Stimulated activated CD4-positive, alpha-beta T cell treated with anti-CD3 and anti-CD28 coated beads, TNF-alpha, amount 100 ng/mL, for 4 hours (primary cell): ENCODE results near the gene RBMS3.

ENCODE experiments used
- DNase-seq, 3 experiments: peaks; one replicate each; pipeline ENCODE4 v3.0.0-alpha.2; 2020; ENCODE audit warnings: low read depth in 3 of 3

Gene RBMS3

DNA sequence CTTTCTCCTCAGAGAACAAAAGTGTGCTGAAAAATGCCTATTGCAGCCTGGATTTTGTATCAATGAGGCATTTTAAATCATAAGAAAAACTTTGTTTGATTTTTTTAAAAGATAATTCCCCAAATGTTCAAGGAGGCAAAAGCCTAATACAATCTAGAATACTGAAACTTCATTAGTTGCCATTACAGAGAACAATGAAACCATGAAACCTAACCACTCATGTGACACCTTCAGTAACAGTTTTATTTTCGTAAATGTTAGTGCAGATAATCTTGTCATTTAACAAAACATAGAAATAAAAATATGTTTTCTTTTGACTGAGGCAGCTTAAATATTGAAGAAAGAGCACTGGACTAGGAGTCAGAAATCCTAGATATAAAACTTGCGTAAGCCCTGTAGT, 655.9 kb downstream of the RBMS3 start:
- no peak for DNase-seq

DNA sequence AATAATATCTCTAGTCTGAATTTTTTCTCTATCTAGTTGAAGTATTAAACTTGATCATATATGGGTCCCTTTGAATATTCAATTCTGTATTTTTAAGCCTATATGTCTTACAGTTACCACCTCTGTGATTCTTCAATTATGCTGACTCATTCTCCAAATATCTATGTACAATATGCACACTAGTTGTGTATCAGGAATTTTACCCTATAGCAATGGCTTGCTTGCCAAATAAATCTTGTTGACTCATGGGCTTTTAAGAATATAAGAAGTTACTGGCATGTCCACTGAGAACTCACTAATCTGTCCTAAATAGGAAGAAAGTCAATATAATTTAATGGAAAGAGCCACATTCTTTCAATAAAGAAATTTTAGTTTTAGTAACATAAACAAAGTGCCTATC, 656.3 kb downstream of the RBMS3 start:
- DNase-seq, result no peak

DNA sequence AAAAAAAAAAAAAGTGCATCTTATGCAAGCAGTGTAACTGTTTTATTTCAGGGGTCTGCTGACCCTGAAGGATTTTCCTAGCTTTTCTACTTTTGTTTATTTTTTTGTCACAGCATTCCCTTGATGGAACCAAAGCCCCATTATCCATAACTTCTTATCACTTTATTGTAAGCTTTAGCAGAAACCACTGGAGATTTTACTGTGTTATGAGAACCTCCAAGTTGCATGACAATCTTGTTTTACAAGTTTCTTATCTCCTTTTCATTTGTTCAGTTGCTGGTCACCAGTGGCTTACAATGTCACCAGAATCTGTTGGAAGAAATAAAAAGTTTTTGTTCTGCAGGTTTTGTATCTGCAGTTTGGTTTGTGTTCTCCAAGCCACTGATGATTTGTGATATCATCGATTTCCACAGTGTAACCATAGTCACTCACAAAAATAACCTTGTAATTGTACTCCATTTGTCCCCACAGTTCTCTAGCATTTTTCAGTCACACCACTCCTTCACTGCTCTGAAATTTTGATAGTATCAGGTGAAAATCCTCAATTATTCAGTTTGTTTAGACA, 660.0 kb downstream of the RBMS3 start:
- DNase-seq, result no peak

DNA sequence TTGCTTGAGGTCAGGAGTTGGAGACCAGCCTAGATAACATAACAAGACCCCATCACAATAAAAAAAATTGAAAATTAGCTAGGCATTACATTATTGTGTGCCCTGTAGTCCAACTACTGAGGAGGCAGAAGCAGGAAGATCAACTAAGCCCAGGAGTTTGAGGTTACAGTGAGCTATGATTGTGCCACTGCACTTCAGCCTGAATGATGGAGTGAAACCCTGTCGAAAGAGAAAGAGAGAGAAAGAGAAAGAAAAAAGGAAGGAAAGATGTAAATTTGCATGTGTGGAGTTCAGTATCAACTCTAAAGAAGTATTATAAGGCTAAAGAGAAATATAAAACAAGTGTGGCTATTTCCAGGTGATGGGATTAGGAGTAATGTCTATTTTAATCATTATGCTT, 661.4 kb downstream of the RBMS3 start:
- DNase-seq, result no peak

DNA sequence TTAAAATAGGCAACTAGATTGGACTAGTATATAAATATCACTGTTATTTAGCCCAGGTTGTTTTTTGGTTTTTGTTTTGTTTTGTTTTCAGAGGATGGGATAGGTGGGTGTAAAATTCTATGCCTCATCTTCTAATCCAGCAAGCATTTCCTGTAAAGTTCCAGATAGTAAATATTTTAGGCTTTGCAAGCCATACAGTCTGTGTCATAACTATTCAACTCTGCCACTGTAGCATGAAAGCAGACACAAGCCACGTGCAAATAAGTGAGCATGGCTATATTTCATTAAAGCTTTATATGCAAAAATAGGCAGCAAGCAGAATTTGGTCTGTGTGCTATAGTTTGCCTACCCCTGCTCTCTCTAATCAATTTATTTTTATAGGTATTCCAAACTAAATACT, 668.3 kb downstream of the RBMS3 start:
- no peak for DNase-seq

DNA sequence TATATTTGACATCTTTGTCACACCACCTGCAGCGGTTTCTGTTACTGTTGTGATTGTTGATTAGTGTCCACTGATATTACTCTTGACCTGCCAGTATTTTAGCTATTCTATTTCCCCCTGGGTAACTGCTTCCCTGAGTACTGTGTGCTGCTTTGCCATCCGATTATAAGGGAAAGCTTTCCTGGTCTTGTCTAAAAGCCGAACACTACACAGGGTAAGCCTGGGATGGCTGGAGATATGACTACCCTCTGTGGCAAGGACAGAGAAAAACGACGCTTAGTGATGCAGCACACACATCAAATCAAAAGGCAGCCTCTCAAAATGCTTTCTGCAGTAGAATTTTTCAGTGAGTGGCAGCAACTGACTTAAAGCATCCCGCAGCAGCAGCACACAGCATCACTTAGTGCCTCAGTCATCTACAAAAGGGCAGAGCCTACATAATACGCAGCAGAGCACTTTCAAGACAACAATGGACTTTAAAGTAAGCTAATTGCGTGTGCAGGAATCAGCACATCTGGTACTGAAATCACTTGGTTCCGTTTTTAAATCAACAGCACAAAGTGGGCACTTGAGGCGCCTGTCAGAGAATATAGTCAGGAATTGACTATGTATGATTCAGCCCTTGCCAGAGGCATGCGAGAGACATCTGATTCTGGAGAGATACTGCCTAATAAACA, 669.2 kb downstream of the RBMS3 start:
- DNase-seq, result no peak

DNA sequence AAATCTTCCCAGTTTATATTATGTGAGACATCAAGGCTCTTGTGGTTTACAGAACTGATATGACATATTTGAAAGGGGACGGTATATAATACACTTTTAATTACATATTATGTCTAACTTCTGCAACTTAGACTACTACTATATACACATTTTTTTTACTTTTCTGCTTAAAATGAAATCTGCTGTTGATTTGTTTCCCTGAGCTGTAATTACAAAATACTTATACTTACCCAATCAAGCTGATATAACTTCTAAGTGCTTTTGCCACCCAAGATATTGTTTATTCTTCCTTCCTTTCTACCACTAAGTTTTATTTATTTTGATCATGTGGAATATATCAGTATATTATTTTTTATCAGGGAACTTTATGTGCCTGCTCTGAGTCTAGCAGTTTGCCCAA, 671.6 kb downstream of the RBMS3 start:
- DNase-seq, result no peak

DNA sequence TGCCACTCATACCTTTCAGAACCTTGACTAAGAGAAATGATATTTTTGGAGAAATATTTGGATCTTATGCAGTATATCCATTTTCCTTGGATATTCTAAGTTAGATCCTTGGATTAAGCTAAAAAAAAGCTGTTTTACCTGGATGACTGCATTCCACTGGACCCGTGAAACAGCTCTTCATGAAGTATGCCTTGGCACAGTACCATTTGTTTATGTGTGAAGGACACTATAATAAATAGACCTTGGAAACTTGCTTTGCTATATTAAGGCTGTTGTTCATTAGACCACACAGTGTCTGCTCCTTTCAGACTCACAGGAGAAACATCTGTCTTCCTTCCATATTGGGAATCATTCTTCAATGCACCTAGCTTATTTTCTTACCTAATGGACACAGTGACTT, 674.5 kb downstream of the RBMS3 start:
- no peak for DNase-seq

DNA sequence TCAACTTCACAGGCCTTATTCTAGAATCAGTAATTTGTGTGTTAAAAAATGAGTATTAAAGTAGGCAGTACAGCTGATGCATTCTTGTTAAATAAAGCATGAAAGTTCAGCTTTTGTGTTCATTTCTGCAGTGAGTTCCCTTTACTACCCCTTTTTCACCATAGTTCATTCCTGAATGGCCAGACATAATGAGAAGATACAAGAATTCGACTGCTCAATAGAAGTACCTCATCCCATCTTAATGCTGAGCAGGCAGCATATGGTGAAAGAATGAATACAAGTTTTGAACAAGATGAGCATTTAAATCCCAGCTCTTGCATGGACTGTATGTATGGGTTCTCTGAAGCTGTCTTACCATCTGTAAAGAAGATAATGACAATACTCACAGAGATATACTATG, 677.9 kb downstream of the RBMS3 start:
- no peak for DNase-seq

DNA sequence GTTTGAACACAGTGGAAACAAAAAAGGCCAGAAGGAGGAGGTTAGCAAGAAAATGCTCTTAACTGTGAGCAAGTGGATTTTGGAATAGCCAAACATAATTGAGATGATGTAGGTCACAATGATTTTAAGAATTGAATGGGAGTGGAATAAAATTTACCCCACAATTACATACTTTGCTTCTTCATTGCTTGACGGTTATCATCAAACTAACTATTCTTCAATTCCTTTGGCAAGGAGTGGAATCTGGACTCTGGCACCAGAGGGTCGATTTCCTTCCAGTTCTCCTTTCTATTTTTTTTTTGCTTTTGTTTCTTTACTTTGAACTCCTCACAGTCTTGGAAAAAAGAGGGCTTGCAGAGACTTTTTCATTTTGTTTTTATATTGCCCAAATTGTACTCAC, 691.0 kb downstream of the RBMS3 start:
- no peak for DNase-seq

DNA sequence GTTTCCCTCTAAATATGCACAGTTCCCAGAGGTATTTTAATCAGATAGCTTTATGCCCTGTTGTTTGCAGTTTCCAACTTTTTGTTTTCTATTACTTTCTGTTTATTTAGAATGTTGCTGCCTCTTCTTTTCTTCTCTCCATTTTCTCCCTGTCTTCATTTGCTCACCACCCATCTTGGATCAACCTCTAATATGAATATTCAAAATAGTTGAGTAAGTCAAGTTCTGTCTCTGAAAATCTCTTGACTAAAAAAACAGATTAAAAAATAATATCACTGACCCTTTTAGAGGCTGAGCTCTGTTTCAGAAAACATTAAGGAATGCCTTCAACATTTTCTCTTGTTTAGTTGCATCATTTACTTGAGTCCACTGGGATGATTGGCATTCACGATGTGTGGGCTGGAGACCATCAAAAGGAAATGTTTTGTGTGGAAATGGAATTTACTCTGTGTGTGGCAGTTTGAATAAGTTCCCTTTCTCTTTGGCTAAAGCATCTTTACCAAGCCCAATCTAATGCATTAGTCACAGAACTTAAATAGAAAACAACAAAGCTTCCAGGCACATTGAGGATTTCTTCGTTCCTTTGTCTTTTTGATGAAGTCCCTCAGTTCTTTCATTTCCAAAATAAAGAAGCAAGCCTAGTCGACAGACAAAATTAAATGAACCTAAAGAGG, 691.6 kb downstream of the RBMS3 start:
- DNase-seq, result no peak

DNA sequence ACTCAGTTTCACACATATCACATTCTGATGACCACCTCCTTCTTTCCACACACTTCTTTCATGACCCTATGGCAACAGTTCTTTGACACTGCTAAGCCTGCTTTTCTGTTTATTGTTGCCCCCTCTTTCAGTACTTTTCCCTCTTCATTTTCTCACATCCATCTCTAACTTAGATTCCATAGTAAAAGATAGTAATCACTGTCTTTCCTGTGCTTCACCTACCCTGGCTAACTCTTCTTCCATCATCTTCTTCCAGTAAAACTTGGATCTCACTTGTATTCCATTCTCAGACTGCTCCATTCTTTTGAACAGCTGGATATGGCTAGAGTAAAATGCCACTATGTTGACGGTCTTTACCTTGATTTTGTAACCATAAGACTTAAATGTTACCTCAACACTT, 692.9 kb downstream of the RBMS3 start:
- DNase-seq, result no peak

DNA sequence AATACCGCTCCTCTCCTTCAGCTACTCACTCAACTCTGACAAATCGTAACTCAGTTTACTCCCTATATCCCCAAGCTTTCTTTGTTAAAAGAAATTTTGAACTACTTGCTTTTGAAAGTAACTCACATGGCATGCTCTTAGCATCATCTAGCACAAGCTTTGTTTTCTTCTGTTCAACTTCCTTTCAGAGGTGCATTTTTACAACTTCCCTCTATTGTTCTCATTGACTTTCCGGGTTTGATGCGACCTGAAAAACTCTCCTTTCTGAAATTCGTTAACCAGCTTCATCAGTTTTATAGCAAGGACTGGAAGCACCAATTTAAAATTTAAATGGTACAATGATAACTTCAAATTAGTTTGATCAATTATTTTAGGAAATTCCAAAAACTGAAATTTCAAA, 696.0 kb downstream of the RBMS3 start:
- DNase-seq, result no peak

DNA sequence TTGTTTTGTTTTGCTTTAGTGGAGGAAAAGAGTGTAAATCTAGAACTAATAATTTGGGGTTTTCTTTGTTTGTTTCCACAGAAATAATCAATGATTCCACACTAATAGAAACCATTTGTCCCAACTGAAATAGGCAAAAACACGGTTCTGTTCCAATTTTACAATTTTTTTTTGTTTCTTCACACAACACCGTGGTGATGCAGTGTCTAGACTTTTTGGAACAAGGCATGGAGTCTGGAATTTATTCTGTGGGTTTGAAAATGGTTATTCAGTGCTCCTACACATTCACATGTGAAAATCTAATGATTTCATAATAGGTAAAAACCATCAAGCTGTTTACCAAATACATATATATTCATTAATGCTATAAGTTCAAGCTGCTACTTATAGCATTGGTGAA, 696.5 kb downstream of the RBMS3 start:
- DNase-seq, result no peak

DNA sequence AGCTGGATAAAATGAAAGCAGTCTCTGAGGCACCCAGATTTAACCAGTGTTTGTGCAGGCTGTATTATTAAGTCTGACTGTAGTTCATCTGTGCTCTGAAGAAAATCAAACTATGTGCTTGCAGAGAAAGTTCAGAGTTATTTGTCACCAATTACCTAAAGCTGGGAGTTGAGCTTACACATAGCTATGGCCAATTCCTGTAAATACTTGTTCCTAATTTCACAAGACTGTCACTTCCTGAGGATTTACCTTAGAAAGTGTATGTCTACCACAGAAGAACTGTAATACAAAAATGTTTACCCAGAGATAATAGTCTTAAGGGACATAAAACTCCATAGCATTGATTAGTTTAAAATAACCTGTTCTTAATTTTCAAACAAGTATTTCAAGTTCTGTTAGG, 697.2 kb downstream of the RBMS3 start:
- DNase-seq, result no peak

DNA sequence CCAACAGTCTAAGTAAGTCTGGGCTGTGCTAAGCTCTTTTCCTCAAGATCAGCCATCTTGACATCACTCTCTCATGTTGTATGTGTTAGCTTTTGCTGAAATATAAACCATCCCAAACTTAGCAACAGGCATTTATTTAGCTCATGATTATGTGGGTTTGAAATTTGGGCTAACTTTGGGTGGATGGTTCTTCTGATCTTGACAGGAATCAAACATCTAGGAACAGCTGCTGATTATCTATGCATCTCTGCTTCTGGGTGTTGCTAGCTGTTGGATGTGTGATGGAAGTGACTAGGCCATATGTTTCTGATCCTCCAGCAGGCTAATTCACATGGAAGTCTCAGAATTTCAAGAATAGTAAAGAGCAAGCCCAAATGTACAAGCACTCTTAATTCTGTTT, 710.3 kb downstream of the RBMS3 start:
- DNase-seq, result no peak

DNA sequence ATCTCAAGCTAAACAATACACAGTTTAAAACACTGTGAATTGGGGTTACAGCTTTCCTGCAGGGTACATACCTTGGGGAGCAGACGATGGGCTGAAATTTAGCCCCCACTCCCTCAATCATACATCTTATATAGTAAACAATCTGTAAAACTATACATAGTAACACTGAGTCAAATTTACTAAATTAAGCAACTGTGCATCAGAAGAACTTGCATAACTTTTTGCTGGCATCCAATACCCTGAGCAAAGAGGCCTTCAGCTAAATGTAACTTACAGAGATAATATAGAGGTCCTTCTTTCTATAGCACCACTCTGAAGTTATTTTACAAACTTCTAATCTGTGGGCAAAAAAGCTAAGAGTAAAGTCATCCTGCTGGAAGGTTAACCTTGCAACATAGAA, 721.9 kb downstream of the RBMS3 start:
- DNase-seq, result no peak

DNA sequence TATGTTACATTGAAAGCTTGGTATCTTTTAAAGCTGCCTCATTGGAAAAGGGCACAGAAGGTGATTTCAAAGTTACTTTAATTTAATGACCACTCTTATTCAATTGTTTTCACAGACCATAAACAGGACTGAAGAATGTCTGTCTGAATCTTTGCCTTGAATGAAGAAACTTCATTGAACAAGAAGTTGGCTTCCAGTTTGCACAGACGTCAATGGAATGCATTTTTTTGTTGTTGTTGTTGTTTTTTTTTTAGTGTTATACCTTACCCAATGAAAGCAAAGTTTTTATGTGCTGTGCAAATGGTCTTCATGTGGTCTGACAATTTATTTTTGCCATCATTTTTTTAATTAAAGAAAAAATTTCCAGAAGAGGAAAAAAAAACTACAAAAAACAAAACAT, 722.9 kb downstream of the RBMS3 start:
- no peak for DNase-seq

DNA sequence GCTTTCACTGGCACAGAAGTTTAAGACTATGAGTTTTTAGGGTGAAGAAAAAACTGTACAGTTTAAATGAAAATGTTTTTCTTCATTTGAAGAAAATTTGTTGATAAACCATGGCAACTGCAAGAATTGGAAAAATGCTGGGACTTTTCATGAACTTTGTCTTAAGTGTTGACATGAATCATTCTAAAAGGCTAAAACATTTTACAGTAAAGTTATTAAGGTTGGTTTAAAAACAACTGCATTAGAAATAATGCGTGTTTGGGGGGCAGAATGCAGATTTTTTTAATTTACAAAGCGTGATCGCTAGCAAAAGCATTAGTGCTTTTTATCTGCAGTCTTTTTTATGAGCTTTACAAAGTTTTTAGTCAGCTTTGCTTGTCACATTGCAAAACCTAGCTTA, 723.6 kb downstream of the RBMS3 start:
- DNase-seq, result no peak

DNA sequence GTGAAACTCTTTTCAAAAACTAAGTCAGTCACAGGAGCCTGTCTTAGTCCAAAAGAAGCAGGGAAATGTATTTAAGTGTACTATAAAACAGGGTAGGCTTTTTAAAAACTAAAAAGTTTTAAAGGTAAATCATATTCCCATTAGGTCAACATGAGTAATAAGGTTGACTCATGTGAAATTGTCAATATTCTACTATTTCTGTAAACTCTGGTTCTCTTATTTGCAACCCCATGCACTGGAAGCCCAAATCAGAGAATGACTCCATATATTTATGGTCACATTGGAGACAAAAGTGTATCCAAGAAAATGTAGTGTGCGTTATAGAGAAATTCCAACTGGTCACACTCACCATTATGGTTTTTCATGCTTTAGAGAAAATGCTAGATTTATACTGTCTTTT, 725.2 kb downstream of the RBMS3 start:
- no peak for DNase-seq

DNA sequence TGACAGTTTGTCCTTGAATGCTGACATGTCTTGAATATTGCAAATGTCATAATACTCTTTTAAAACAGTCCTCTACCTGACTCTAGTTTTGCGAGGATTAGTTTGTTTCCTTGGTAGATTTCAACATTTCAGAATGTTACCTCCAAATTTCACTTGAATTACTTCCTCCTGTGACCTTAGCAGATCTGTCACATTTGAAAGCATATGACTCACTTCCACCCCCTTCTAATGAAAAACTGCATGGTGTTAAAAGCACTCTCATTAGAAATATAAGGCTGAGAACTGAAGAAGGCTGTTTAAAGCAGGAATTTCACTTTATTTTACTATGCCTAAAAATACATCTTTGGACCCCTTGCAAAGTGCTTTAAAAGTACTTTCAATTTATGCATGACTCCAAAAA, 726.8 kb downstream of the RBMS3 start:
- DNase-seq, result no peak

DNA sequence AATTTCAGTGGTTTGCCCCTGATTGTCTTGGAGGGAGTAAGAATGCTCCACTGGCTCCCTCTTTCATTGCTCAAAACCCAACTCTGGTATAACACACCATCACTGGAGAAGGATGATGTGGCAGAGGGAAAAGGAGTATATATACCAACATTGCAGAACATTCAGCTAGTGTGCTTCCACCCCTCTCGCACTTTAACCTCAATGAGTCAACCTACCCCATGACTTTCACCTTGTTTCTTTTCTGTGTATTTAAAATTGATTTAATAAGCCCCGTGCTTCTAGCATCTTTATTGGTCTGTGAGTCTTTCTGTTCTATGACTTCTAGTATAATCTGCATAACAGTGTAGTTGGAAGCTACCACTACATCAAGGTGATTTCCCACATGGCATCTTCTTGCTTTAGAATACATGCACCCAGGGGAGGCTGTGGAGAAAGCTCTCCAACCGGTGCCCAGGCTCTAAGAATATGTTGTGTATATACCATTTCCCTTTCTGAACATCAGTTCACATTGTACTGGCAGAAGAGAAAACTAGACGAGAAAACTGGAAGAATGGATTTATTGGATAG, 730.4 kb downstream of the RBMS3 start:
- DNase-seq, result no peak

DNA sequence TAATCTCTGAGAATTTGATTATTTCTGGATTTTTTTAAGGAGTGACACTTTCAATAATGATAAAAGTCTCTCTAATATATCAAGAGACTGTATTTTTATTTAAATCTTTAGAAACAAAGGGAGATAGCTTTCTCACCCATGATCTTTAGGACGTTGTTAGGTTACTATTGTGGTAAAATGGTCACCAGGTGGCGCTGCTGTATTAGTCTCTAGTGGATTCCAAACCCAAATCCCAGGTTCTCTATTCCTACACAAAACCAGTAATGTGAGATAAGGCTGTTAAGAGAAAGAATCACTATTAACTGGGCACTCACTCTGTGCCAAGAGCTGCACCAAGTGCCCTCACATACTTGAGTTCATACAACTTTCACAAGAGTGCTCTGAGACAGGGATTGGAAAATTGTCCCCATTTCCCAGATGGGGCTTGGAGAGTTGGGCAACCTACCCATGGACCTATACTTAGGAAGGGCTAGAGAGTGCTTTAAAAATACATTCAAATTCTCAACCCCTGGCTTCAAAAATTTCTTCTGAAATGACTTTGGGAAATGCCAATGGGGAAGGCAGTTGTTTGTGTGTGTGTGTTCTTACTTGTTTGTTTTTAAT, 732.2 kb downstream of the RBMS3 start:
- DNase-seq, result peak; percentile 2 to 13 (median 2)
